Esophagus squamous epithelium (tissue), 4 donors: ENCODE data around the gene SMCO3.

Source experiments
- POLR2A ChIP-seq, 4 donors: fragments of 450-650 bp; IDR thresholded peaks; one replicate each; pipeline ENCODE4 v1.6.1; 2017; ENCODE audit warnings: antibody characterized with exemption in 4 of 4, mild to moderate bottlenecking in 4 of 4, moderate library complexity in 3 of 4
- TF ChIP-seq, protein P1 (sequence below), 6 experiments: fragments of 450-650 bp in 4 of 6; fragments of 200-600 bp in 2 of 6; sonication (generic) in 2 of 6; IDR thresholded peaks; one replicate each; pipeline ENCODE4 v1.5.1; 2016 to 2019; ENCODE audit warnings: antibody characterized with exemption in 6 of 6, mild to moderate bottlenecking in 4 of 6, moderate library complexity in 4 of 6

DNA sequence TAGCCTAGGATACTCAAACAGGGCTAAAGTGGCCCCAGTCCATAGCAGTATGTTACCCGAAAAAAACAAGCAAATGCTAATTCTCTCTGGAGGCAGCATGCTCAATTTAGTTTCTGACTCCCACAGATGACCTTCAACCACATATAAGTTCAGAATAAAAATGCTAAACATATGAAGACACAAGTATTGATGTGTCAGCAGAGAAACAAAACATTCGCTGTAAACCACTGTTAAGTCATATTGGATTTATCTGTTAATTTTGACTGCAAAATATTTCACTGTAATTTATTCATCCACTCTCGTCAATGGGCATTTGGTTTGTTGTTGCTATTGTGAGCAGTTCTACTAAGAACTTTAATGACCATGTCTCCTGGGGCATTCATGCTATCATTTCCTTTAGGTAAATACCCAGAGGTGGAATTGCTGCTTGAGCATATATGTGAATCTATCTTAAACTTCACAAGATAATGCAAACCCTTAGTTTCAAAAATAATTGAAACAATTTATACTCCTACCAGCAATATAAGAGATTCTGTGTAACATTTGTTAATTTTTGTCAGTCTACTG, 47.2 kb downstream of the SMCO3 start:
- no peak for TF ChIP-seq POLR2A (IDR thresholded peaks at IDR 0.05)
- TF ChIP-seq, protein P1, sequence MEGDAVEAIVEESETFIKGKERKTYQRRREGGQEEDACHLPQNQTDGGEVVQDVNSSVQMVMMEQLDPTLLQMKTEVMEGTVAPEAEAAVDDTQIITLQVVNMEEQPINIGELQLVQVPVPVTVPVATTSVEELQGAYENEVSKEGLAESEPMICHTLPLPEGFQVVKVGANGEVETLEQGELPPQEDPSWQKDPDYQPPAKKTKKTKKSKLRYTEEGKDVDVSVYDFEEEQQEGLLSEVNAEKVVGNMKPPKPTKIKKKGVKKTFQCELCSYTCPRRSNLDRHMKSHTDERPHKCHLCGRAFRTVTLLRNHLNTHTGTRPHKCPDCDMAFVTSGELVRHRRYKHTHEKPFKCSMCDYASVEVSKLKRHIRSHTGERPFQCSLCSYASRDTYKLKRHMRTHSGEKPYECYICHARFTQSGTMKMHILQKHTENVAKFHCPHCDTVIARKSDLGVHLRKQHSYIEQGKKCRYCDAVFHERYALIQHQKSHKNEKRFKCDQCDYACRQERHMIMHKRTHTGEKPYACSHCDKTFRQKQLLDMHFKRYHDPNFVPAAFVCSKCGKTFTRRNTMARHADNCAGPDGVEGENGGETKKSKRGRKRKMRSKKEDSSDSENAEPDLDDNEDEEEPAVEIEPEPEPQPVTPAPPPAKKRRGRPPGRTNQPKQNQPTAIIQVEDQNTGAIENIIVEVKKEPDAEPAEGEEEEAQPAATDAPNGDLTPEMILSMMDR (IDR thresholded peaks at IDR 0.05) = no peak
